HT-29 (cell line): ENCODE measurements around the gene RAB37. TPM values are rescaled to one million over a fixed set of nuclear protein-coding genes. Genes with fewer than 3 reads are reported as not detected.
A peak's percentile ranks its signal among the peaks of the same experiment; 100 is the strongest.

Experiments used
- DNase-seq: peaks from one replicate; pipeline ENCODE4 v3.0.0-alpha.2; 2015; ENCODE audit warnings: low spot score
- total RNA-seq: library from RNA; depleted of rRNA; stranded (reverse); fragments of >200 nt; shearing (Covaris generic); gene quantifications from 2 replicates; pipeline ENCODE4 v1.2.3, GENCODE V29; 2014

The RAB37 gene
- total RNA-seq, 1 experiment from 2014 or later: 1.0 TPM

DNA sequence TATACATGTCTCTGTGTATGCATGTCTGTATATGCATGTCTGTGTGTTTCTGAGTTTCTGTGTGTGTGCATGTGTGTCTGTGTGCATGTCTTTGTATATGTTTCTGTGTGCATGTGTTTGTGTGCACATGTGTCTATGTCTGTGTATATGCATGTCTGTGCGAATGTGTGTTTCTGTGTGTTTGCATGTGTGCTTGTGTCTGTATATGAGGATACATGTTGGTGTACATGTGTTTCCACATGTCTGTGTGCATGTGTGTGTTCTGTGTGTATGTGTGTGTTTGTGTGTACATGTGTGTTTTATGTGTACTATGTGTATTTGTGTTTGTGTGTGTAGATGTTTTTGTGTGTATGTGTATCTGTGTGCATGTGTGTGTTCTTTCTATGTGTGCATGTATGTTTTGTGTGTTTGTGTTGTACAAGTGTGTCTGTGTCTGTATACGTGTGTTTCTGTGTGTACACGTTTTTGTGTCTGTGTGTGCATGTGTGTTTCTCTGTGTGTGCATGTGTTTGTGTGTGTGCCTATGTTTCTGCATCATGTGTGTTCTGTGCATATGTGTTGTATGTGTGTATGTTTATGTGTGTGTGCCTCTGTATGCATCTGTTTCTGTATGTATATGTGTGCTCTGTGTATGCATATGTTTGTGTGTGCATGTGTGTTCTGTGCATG, 8.9 kb upstream of the RAB37 start:
- no peak for DNase-seq

DNA sequence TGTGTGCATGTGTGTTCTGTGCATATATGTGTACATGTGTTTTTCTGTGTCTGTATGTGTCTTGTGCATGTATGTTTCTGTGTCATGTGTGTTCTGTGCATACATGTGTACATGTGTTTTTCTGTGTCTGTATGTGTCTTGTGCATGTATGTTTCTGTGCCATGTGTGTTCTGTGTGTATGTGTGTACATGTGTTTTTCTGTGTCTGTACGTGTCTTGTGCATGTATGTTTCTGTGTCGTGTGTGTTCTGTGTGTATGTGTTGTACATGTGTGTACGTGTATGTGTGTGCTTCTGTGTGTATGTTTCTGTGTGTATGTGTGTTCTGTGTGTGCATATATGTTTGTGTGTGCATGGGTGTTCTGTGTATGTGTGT, 8.4 kb upstream of the RAB37 start:
- DNase-seq: no peak

DNA sequence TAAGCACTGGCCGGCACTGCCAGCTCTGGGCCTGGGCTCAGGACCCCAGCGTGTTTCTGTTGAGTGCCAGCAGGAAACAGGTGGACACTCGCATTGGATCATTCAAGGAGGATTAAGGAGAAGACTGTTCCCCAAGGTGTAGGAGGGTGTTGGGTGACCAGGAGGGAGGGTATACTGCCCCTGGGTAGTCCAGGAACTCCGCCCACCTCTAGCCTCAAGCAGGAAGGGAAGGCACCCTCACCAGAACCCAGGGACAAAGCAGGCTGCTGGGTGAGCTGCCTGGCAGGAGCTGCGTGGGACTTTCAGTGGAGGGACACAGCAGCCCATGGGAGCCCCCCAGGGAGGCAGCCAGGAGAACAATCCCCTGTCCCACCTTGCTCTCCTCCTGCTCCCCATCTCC, 7.7 kb upstream of the RAB37 start:
- no peak for DNase-seq

DNA sequence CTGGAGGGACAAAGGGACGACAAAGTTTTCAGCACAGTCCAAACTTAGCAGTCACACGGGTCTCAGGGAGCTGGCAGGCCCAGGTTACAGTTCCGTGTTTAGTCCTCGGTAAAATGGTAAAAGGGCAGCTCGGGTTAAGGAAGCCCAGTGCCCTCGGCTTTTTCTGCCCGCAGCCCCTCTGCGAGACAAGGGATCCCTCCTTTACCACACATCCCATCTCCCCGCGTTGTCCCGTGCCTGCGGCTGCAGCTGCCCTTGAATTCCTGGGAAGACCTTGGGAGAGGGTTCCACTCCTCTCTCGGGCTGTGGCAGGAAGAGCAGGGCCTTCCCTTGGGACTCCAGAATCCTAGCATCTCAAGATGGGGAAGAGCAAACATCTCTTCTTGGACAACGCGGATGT, 7.2 kb upstream of the RAB37 start:
- no peak for DNase-seq

DNA sequence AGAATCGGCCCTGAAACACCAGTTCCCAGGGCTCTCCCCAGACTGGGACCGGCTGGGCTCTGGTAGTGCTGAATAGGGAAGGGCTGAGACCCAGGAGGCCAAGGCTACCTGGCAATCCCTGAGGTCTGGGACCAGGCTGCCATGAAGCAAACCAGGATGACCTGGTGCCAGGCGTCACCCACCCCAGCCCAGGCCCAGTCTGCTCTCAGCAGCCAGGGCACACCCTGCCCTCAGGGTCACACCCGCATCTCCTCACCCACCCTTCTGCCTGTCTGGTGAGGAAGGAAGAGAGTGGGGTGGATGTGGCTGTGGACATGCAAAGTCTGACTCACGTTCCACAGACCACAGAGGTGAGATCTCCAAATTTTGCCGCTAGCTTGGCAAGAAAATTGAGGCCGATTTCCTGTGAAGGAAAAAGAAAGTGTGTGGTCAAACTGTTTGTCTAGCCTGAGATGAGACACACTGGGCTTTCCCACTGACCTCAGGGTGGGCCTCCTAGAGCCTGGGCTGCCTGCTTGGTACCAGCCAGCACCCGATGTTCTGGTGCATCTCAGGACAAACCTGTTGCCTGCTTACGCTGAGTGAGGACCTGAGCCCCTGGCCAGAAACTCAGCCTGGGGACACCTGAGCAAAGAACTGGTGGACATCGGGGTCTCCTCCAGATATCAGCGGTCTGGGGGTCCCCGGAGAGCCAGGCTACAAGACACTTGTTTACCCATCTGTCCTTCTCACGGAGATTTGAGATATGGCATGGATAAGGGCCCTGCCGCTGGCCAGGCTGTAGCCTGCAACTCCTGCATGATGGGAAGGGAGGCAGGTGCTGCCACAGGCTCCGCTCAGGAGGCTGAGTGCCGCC, 6.3 kb upstream of the RAB37 start:
- no peak for DNase-seq

DNA sequence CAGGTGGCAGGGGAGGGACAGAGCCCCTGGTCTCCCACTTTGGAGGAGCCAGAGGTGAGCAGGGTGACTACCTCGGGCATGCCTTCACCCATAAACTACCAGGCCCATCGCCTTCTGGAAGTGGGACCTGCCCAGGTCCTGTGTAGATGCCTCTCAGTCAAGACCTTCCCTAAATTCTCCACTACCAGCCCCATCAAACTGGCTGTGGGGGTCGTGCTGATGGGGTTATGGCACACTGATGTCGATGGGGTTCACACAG, 5.8 kb upstream of the RAB37 start:
- DNase-seq: no peak

DNA sequence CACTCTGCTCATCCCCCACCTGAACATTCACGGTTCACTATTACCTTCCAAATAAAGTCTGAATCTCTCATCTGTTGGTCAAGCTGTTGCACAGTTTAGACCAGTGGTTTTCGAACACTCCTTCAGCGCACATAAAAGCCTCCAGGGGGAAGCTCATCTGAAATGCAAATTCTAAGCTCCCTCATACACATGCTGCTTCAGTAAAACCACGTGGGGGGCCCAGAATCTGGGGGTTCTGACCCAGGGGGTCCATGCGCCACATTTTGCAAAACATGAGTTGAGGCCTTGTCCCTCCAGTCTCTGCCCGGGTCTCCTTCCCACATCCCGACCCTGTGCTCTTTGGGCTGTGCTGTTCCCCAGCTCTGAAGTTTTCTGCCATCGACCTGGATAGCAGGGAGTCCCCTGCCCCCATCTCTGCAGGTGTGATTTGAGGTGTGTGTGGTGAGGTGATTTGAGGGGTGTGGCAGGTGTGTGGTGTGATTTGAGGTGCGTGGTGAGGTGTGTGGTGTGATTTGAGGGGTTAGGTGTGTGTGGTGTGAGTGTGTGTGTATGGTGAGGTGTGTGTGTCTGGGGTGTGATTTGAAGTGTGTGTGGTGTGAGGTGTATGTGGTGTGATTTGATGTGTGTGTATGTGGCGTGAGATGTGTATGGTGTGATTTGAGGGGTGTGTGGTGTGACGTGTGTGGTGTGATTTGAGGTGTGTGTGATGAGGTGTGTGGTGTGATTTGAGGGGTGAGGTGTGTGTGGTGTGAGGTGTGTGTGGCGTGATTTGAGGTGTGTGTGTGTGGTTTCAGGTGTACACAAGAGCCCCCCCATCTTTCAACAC, 4.8 kb upstream of the RAB37 start:
- no peak for DNase-seq

DNA sequence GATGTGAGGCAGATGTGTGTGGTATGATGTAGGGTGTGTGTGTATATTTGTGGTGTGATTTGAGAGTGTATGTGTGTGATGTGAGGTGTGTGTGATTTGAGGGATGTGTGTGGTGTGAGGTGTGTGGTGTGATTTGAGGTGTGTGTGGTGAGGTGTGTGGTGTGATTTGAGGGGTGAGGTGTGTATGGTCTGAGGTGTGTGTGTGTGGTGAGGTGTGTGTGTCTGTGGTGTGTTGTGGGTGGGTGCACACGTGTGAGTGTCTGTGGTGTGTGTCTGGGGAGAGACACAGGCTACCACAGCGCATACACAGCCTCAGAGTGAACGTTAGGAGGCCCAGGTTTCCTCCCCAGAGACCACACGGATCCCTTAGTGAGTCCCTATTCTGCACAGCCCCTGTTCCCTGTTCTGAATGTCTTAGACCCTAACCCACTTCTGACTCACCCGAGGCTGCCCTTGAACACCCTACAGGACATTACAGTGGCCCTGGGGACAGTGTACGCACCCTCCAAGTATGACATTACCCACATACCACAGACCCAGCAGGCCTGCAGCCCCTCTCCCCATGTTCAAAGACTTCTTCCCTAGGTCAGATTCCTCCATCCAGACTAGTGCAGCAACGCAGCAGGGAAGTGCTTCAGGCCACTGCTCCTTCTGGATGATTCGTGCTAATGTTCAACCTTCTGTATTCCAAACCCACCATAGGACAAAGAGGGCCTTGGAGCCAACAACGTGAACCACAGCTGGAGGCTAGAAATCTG, 3.5 kb upstream of the RAB37 start:
- DNase-seq: no peak

DNA sequence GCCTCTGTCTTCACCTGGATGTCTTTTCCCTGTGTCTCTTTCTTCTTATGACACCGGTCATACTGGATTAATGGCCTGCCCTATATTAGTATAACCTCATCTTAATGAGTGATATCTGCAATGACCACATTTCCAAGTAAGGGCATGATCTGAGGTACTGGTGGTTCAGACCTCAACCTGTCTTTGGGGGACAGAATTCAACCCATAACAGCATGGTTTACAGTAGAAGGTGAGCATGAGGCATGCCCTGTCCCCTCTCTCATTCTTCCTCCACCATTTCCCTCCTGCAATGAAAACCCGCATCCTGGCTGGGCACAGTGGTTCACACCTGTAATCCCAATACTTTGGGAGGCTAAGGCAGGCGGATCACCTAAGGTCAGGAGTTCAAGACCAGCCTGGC, 2.8 kb upstream of the RAB37 start:
- DNase-seq: no peak

DNA sequence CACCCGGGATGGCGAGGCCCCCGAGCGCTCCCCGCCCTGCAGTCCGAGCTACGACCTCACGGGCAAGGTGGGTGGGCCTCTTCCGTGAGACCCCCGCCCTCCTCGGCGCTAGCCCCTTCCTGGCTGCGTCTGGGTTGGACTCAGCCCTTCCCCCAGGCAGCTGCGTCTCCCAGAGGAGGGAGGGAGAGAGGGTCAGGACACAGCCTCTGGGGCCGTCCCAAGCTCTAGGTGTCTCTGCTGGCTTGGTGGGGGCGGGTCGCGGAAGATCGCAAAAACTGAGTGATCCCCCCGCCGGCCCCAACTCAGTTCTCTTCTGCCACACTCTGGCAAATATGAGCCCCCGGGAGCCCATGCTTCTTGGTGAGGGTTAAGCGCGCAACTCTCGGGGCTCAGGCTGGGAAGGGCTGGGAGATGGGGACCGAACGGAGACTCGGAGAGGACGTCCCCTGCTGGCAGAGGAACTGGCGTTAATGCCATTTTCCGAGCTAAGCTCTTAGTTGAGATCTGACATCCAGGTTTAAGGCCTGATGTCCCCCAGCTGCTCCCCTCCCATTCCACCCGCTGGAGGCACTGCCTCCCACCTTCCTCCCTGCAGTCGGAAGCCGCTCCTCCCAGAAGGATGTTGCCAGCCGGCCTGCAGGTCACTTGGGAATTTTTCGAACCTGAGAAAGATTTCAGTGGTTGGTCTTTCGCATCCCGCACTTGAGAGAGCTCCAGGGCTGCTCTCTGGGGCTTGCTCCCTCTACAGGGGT, 419 bp downstream of the RAB37 start:
- DNase-seq: peak; percentile 43

DNA sequence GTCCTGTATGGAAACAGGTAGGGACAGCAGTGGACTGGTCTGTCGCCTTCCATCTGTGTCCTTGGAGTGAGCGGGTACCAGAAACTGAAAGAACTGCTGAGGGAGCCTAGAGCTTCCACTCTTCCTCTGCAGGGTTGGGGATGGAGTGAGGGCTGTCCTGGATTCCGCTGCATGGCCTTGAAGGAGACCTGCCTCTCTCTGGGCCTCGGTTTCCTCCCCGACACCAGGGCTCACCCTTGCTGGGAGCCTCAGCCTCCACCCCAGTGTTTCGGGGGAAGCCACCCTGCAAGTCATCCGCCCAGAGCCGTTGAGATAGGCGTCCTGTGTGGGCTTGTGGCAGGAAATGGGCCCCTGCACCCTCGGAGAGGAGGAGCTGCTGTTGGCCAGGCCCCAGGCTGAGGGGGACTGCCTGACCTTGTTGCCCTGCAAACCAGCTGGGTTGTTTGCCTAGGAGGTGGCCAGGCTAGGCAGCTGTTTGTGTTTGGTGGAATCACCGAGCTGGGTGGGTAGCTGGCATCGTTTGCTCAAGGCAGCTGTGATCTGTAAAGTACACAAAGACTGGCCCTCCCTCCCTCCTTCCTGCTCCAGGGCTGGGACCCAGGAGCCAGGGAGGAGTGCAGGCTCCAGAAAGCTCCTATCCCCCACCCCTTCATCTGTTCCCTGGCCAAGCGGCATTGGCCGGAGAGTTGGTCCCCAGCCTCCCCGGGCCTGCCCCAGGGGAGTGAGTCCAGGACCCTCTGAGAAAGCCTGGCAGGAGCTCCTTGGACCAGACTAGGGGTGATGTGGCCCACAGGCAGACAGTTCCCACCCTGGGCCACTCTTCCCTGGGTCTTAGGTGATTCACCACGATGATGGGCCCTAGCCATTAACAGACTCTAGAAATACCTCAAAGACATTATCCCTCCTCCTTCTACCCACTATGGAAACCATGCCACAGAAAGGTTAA, 1.3 kb downstream of the RAB37 start:
- peak; percentile 63 for DNase-seq

DNA sequence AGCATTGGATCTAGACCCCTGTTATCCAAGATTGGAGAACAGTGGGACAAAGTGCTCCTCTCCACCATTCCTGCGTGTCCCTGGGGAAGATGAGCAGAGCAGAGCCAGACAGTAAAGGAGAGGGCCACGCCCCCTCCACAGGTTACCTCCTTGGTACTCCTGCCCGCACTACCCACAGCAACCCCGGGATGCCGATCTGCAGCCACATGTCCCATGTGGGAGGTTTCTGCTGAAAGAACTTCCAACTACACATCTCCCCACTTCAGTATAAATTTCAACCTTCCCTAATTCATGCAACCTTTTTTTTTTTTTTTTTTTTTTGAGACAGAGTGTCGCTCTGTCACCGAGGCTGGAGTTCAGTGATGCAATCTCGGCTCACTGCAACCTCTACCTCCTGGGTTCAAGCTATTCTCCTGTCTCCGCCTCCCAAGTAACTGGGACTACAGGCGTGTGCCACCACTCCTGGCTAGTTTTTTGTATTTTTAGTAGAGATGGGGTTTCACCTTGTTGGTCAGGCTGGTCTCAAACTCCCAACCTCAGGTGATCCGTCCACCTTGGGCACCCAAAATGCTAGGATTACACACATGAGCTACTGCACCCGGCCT, 2.3 kb downstream of the RAB37 start:
- no peak for DNase-seq

DNA sequence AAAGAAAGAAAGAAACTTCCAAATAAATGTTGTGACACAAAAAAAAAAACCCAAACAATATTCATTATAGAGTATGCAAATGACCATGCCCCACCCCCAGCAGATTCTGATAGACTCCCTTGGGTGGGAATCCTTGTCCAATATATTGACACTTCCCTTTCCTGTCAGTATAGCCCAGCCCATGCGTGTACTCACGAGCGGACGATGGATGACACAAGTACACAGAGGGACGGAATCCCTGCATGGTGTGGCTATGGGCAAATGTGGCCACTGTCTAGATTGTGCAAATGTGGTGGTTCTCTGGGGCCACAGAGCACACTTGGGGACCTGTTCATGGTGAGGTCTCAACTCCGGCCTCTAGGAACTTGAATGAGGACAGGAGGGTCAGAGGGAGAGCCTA, 3.1 kb downstream of the RAB37 start:
- no peak for DNase-seq

DNA sequence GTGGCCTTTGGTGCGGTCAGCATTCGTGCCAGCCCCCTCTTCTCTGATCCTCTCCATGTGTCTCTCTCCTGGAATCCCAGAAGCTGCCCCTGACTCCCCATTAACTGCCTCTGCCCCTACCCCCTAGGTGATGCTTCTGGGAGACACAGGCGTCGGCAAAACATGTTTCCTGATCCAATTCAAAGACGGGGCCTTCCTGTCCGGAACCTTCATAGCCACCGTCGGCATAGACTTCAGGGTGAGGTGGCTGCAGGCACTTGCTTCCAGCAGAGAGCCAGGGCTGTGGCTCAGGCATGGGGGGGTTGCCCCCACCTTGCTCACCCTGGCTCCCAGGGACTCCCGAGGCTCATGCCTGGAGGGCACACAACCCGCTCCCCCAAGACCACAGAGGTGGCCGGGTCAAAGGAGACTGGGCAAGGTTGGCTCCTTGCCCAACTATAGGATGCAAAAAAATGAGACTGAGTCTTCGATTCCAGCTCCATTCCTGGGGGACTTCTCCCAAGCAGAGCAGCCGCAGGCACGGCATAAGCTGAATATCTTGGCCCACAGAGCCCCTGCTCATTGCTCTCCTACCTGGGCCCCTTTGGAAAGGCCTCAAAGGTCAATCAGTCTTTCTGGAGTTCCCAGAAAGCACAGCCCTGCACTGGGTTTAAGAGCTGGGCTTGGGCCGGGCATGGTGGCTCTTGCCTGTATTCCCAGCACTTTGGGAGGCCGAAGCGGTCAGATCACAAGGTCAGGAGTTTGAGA, 3.8 kb downstream of the RAB37 start:
- no peak for DNase-seq

DNA sequence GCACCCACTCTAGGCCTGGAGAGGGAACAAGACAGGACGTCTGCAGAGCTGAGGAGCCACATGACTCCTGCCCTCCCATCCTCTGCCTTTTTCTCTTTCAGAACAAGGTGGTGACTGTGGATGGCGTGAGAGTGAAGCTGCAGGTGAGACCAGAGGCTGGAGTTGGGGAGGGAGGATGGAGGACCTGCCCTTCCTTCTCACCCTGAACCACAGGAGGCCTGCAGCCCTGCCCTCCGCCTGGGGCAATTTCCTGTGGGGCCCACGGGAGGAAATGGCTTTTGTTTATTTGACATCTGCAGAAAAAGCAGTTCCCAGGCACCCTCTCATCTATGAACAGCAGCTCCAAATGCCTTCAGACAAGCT, 5.1 kb downstream of the RAB37 start:
- no peak for DNase-seq

DNA sequence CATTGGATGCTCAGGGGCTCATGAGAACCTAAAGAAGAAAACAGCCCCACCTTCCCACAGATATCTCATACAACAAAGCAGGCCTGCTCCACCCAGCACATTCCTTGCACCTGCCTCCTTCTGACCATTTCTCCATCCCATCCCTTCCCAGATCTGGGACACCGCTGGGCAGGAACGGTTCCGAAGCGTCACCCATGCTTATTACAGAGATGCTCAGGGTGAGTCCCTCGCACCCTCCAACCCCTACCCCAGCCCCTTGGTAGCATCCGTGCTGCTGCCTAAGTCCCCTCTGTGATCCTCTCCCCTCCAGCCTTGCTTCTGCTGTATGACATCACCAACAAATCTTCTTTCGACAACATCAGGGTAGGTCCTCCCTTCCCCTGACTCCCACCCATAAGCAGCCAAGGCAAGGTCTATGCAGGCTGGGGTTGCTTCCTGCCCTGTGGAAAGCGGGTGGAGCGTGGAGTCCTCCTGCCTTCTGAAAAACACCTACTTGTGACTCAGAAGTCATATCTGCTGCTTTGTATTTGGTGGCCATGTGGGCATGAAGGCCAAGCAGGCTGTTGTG, 6.0 kb downstream of the RAB37 start:
- no peak for DNase-seq

DNA sequence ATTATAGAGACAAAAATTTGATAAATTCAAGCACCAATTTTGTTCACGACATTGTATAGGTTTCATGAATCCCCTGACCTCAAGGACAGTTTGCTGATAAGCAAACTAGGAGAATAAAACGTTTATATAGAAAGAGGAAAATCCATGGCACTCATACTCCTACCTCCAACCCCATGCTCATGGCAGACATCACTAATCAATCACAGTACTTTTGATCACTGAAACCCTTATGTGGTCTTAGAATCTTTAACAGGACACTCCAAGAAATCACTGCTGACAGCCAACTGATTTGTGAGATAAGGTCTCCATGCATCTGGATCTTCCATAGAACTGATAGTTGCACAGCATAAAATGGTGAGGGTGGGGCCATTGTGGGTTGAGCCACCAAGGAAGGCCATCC, 6.7 kb downstream of the RAB37 start:
- DNase-seq: no peak

DNA sequence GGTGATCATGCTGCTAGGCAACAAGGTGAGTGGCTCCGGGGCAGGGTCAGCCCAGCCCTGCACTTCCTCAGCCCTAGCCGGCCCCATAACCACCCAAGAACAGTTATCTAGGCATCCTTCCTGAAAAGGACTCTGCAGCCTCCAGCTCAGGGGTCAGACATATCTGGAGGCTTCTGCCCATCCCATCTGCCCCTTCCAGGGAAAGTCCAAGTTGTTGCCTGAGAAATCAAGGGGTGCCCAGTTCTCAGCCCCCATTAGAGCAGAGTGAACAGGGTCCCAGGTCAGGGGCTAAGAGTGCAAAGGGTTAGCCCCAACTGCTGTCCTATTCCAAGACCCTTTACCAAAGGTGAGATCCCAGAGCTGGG, 7.3 kb downstream of the RAB37 start:
- DNase-seq: no peak
